H1 (cell line): ENCODE data around the gene MAP1B. TPM values are rescaled to one million over a fixed set of nuclear protein-coding genes. Genes with fewer than 3 reads are reported as not detected.

Source experiments
- CTCF ChIA-PET: fragments of 300-600 bp; sonication (Branson Sonifier 250); formaldehyde crosslinking; loops from one replicate; lab custom pipeline; 2021; ENCODE audit not compliant: partially characterized antibody; lab: Charles Lee
- POLR2A ChIA-PET: fragments of 300-600 bp; sonication (Branson Sonifier 250); formaldehyde crosslinking; loops from one replicate; lab custom pipeline; 2021; ENCODE audit warnings: inconsistent platforms; ENCODE audit not compliant: partially characterized antibody; lab: Charles Lee
- DNase-seq, 2 experiments: peaks; one replicate each; pipeline versions ENCODE4 v3.0.0 to v3.0.0-alpha.2; 2010 to 2022; ENCODE audit warnings: low spot score in 2 of 2, low read depth in 1 of 2, mixed read lengths in 1 of 2
- FAIRE-seq: peaks from 2 replicates; lab custom pipeline; 2011; peaks lifted over from hg19 to GRCh38; lab: Jason Lieb, UNC
- H2AFZ ChIP-seq: 2 replicates; pipeline ENCODE4 v1.8.1; 2012; ENCODE audit warnings: low read length, inconsistent platforms
- H2AK5ac ChIP-seq: 2 replicates; pipeline ENCODE4 v1.6.1; 2013; ENCODE audit warnings: low read depth, low read length
- H2BK120ac ChIP-seq: replicated peaks from 2 replicates; pipeline ENCODE3; 2013; ENCODE audit warnings: low read depth, low read length, inconsistent platforms
- H2BK12ac ChIP-seq: 2 replicates; pipeline ENCODE4 v1.6.1; 2013; ENCODE audit warnings: low read depth, low read length
- H2BK15ac ChIP-seq: 2 replicates; pipeline ENCODE4 v1.6.1; 2013; ENCODE audit warnings: low read length
- H2BK20ac ChIP-seq: 2 replicates; pipeline ENCODE4 v1.6.1; 2013; ENCODE audit warnings: low read length
- H2BK5ac ChIP-seq: 2 replicates; pipeline ENCODE4 v1.6.1; 2013; ENCODE audit warnings: low read depth, low read length
- H3K14ac ChIP-seq: 2 replicates; pipeline ENCODE4 v1.6.1; 2013; ENCODE audit warnings: inconsistent platforms; ENCODE audit not compliant: insufficient read length
- H3K18ac ChIP-seq: 2 replicates; pipeline ENCODE4 v1.6.1; 2013; ENCODE audit warnings: low read length; ENCODE audit errors: extremely low read depth
- H3K23ac ChIP-seq: 2 replicates; pipeline ENCODE4 v1.6.1; 2013; ENCODE audit warnings: inconsistent platforms; ENCODE audit not compliant: insufficient read length
- H3K23me2 ChIP-seq: 2 replicates; pipeline ENCODE4 v1.6.1; 2013; ENCODE audit warnings: low read depth, low read length
- H3K27ac ChIP-seq: 2 replicates; pipeline ENCODE4 v1.6.1; 2011; ENCODE audit warnings: low read depth, low read length, inconsistent platforms
- H3K27me3 ChIP-seq, 4 experiments: replicated peaks in 1 of 4; 1 replicate in 1 of 4; 2 replicates in 3 of 4; pipeline versions ENCODE4 v1.6.1 to v1.8.1; 2011 to 2013; ENCODE audit warnings: low read length in 3 of 4, mild to moderate bottlenecking in 3 of 4, inconsistent platforms in 2 of 4, mixed read lengths in 2 of 4, moderate library complexity in 1 of 4; ENCODE audit not compliant: control insufficient read depth in 3 of 4, insufficient read depth in 3 of 4; ENCODE audit errors: extremely low read depth in 1 of 4
- H3K36me3 ChIP-seq, 4 experiments: 2 replicates each; pipeline versions ENCODE4 v1.6.1 to v1.8.1; 2011 to 2013; ENCODE audit warnings: mild to moderate bottlenecking in 4 of 4, low read length in 3 of 4, moderate library complexity in 2 of 4, control low read depth in 1 of 4, inconsistent platforms in 1 of 4; ENCODE audit not compliant: insufficient read depth in 4 of 4, control insufficient read depth in 2 of 4
- H3K4ac ChIP-seq: replicated peaks from 2 replicates; pipeline ENCODE3; 2013; ENCODE audit warnings: low read length, low read depth, mixed read lengths, inconsistent platforms; ENCODE audit not compliant: insufficient read length
- H3K4me1 ChIP-seq, 4 experiments: replicated peaks in 1 of 4; 1 replicate in 1 of 4; 2 replicates in 3 of 4; pipeline versions ENCODE4 v1.6.1 to v1.8.1; 2011 to 2013; ENCODE audit warnings: low read length in 3 of 4, inconsistent platforms in 2 of 4, mixed read lengths in 1 of 4; ENCODE audit not compliant: insufficient read depth in 4 of 4, control insufficient read depth in 3 of 4
- H3K4me2 ChIP-seq, 2 experiments: 2 replicates each; pipeline versions ENCODE4 v1.6.1 to v1.8.1; 2011 to 2013; ENCODE audit warnings: low read depth in 2 of 2, low read length in 2 of 2, control low read depth in 1 of 2, inconsistent platforms in 1 of 2, mild to moderate bottlenecking in 1 of 2; ENCODE audit not compliant: insufficient read depth in 1 of 2
- H3K4me3 ChIP-seq, 4 experiments: fragments of 200-600, 300-600 bp in 1 of 4; sonication (generic), shearing (Covaris generic), sonication (Bioruptor Twin) in 1 of 4; 2 replicates each; pipeline versions ENCODE4 v1.5.1 to v1.8.1; 2011 to 2016; ENCODE audit warnings: low read length in 4 of 4, low read depth in 3 of 4, control low read depth in 2 of 4, inconsistent platforms in 2 of 4, mild to moderate bottlenecking in 2 of 4, mixed read lengths in 1 of 4, moderate library complexity in 1 of 4; ENCODE audit not compliant: insufficient read depth in 2 of 4; ENCODE audit errors: extremely low read depth in 1 of 4
- H3K56ac ChIP-seq: replicated peaks from 2 replicates; pipeline ENCODE3; 2013; ENCODE audit warnings: low read depth, mild to moderate bottlenecking, mixed read lengths, low read length, inconsistent platforms; ENCODE audit not compliant: insufficient read length
- H3K79me1 ChIP-seq: 2 replicates; pipeline ENCODE4 v1.6.1; 2013; ENCODE audit warnings: low read depth, low read length, control low read depth
- H3K79me2 ChIP-seq, 2 experiments: 2 replicates each; pipeline versions ENCODE4 v1.6.1 to v1.8.1; 2012 to 2013; ENCODE audit warnings: low read length in 2 of 2, mild to moderate bottlenecking in 2 of 2, inconsistent platforms in 1 of 2; ENCODE audit not compliant: insufficient read depth in 2 of 2, control insufficient read depth in 1 of 2
- H3K9ac ChIP-seq, 4 experiments: replicated peaks in 1 of 4; 1 replicate in 1 of 4; 2 replicates in 3 of 4; pipeline versions ENCODE4 v1.6.1 to v1.8.1; 2011 to 2013; ENCODE audit warnings: low read depth in 3 of 4, low read length in 3 of 4, control low read depth in 2 of 4, mild to moderate bottlenecking in 2 of 4, moderate library complexity in 2 of 4, inconsistent platforms in 1 of 4; ENCODE audit errors: extremely low read depth in 1 of 4
- H3K9me3 ChIP-seq, 2 experiments: 2 replicates each; pipeline versions ENCODE4 v1.6.1 to v1.8.1; 2012 to 2013; ENCODE audit warnings: mild to moderate bottlenecking in 2 of 2, moderate library complexity in 2 of 2, control low read depth in 1 of 2, inconsistent platforms in 1 of 2, low read depth in 1 of 2, low read length in 1 of 2, mixed read lengths in 1 of 2; ENCODE audit not compliant: insufficient read depth in 2 of 2
- H4K20me1 ChIP-seq, 2 experiments: replicated peaks in 1 of 2; 2 replicates each; pipeline versions ENCODE3 to v1.8.1; 2011 to 2013; ENCODE audit warnings: inconsistent platforms in 2 of 2, low read length in 2 of 2, mild to moderate bottlenecking in 1 of 2; ENCODE audit not compliant: insufficient read depth in 2 of 2, control insufficient read depth in 1 of 2
- H4K5ac ChIP-seq: 2 replicates; pipeline ENCODE4 v1.6.1; 2013; ENCODE audit warnings: low read length, low read depth, mixed read lengths, inconsistent platforms; ENCODE audit not compliant: insufficient read length
- H4K8ac ChIP-seq: 2 replicates; pipeline ENCODE4 v1.8.0; 2013; ENCODE audit warnings: mild to moderate bottlenecking, moderate library complexity, low read length, inconsistent platforms; ENCODE audit not compliant: insufficient read depth; ENCODE audit errors: extremely low read depth
- H4K91ac ChIP-seq: replicated peaks from 2 replicates; pipeline ENCODE3; 2013; ENCODE audit warnings: low read length, mixed read lengths, inconsistent platforms; ENCODE audit not compliant: insufficient read length
- ATF3 ChIP-seq: IDR thresholded peaks from 2 replicates; pipeline ENCODE4 v1.6.1; 2011; ENCODE audit warnings: low read depth, mild to moderate bottlenecking, low read length; ENCODE audit not compliant: insufficient read depth
- BRCA1 ChIP-seq: IDR thresholded peaks from 2 replicates; pipeline ENCODE4 v1.6.1; 2012; ENCODE audit warnings: low read depth, low read length, improper control_type of control experiment
- GABPA ChIP-seq: IDR thresholded peaks from 2 replicates; pipeline ENCODE4 v1.6.1; 2011; ENCODE audit warnings: mild to moderate bottlenecking, low read length, moderate library complexity, borderline replicate concordance; ENCODE audit not compliant: insufficient read depth
- HDAC6 ChIP-seq: IDR thresholded peaks from one replicate; pipeline ENCODE4 v1.7.1; 2012; ENCODE audit warnings: low read depth, mild to moderate bottlenecking, inconsistent platforms, low read length, moderate library complexity
- NRF1 ChIP-seq: IDR thresholded peaks from 2 replicates; pipeline ENCODE4 v1.6.1; 2011; ENCODE audit warnings: mild to moderate bottlenecking, low read depth, low read length, improper control_type of control experiment
- SAP30 ChIP-seq: fragments of 300-600 bp; sonication (generic); IDR thresholded peaks from 2 replicates; pipeline ENCODE4 v1.7.1; 2012; ENCODE audit warnings: low read length, moderate library complexity, mild to moderate bottlenecking, inconsistent platforms; ENCODE audit not compliant: insufficient read depth, insufficient replicate concordance
- WGBS, 2 experiments: shearing (Covaris generic) in 1 of 2; methylation state at CpG; one replicate each; pipeline versions ENCODE4 v1.1.6 to v1.1.7; 2013 to 2015; ENCODE audit warnings: low lambda C conversion rate in 2 of 2, mixed read lengths in 2 of 2, inconsistent platforms in 1 of 2, low coverage in 1 of 2, missing lambda C conversion rate in 1 of 2; ENCODE audit not compliant: insufficient replicate concordance in 2 of 2, insufficient coverage in 1 of 2, insufficient read length in 1 of 2; ENCODE audit errors: extremely low coverage in 1 of 2, missing lambda C conversion rate in 1 of 2; 5-methylcytosine and 5-hydroxymethylcytosine counted together
- polyA plus RNA-seq, 7 experiments: library from polyadenylated mRNA; depleted of rRNA in 3 of 7; stranded (reverse) in 5 of 7; unstranded in 2 of 7; fragments of >200 nt in 5 of 7; fragments of 200-250 nt in 2 of 7; gene quantifications; 1 replicate in 5 of 7; 2 replicates in 1 of 7; 4 replicates in 1 of 7; pipeline versions ENCODE4 v1.2.1 to v1.2.3, GENCODE V29; 2011 to 2013; ENCODE audit warnings: missing spikeins in 2 of 7, mixed read lengths in 2 of 7
- total RNA-seq: library from RNA; stranded (reverse); fragmentation: NEBNext Ultra II Directional; extraction: Animal tissue kit (Norgen Biotek cat#: 25700); gene quantifications from 2 replicates; pipeline ENCODE4 v1.2.1, GENCODE V29; 2021

MAP1B gene
- total and polyA plus RNA-seq, 2 of the 8 experiments (the other 6 are each of a cell fraction or from before 2014, with no cell fraction given), result 24.5 to 120 TPM

GRCh38 chr5:72067682-72068470, 39.4 kb upstream of the MAP1B start:
- H3K79me1 ChIP-seq, result no peaks in the 10 kb centered on the region
- no peak overlapping the region for H4K5ac ChIP-seq
- H3K9me3 ChIP-seq, result no peaks in the 10 kb centered on the region
- peak overlapping the region; percentile 39; the same call in 1 of the 2 replicates for H2AFZ ChIP-seq
- H3K23me2 ChIP-seq, result no peaks in the 10 kb centered on the region
- 86% methylated on average over 5 of the region's 5 CpGs; no CpG with 5 or more reads in 1 of the 2 experiments for WGBS, 2 experiments
- peaks cover 12 to 25% (median 20%) of the 10 kb centered on the region in 4 experiments for H3K4me1 ChIP-seq
- no peak overlapping the region for H4K91ac ChIP-seq
- no peak overlapping the region for H3K23ac ChIP-seq
- no peaks in the 10 kb centered on the region for H3K27me3 ChIP-seq
- H4K8ac ChIP-seq, result no peak overlapping the region
- DNase-seq (no peak), FAIRE-seq (no peak)
- H3K4me3 ChIP-seq, result no peak overlapping the region
- H2BK20ac ChIP-seq, result no peak overlapping the region
- no peak overlapping the region for H3K27ac ChIP-seq
- H3K14ac ChIP-seq, result no peak overlapping the region
- H3K9ac ChIP-seq, result no peak overlapping the region
- no peak overlapping the region for H3K4ac ChIP-seq
- TF ChIP-seq GABPA (no peak), SAP30 (no peak), NRF1 (no peak), BRCA1 (no peak), ATF3 (no peak), HDAC6 (no peak)
- no peak overlapping the region for H3K56ac ChIP-seq
- no peak overlapping the region for H2BK120ac ChIP-seq
- ChIA-PET CTCF (interaction anchor here (0.6 to 4.2 kb wide), 5 partner anchors 8 to 285 kb away, joined by 3 to 25 read pairs (median 4); no protein-coding TSS in a partner anchor), POLR2A (interaction anchor here (0.6 kb wide), 1 partner anchor 293 kb away, joined by 3 read pairs; no protein-coding TSS in a partner anchor)
- H3K79me2 ChIP-seq, result no peaks in the 10 kb centered on the region
- H4K20me1 ChIP-seq, result no peaks in the 10 kb centered on the region
- no peak overlapping the region for H3K4me2 ChIP-seq
- peak overlapping the region; percentile 92; the same call in 1 of the 2 replicates for H2BK12ac ChIP-seq
- no peak overlapping the region; the same call in 1 of the 2 replicates for H3K18ac ChIP-seq
- H3K36me3 ChIP-seq, result no peaks in the 10 kb centered on the region
- H2BK15ac ChIP-seq, result 0 out of 2 replicates have a peak overlapping the region, but pooled peaks have one; percentile 38
- no peak overlapping the region for H2AK5ac ChIP-seq
- H2BK5ac ChIP-seq, result peak overlapping the region; percentile 35; the same call in 1 of the 2 replicates
